Activated gamma-delta T cell treated with anti-CD3 and anti-CD28 coated beads, Interleukin-2, amount 50 U/mL, for 16 hours (primary cell): ENCODE results near the gene MPZL3.

Source experiments
- DNase-seq: peaks from one replicate; pipeline ENCODE4 v3.0.0-alpha.2; 2020; ENCODE audit warnings: low read depth

The MPZL3 gene

GRCh38 chr11:118251858-118252652, at the start of gene MPZL3:
TSS of gene MPZL3 (minus strand) at chr11:118252365. CDS start at chr11:118252294, 71 bp downstream.
- peak; percentile 75 for DNase-seq

DNA sequence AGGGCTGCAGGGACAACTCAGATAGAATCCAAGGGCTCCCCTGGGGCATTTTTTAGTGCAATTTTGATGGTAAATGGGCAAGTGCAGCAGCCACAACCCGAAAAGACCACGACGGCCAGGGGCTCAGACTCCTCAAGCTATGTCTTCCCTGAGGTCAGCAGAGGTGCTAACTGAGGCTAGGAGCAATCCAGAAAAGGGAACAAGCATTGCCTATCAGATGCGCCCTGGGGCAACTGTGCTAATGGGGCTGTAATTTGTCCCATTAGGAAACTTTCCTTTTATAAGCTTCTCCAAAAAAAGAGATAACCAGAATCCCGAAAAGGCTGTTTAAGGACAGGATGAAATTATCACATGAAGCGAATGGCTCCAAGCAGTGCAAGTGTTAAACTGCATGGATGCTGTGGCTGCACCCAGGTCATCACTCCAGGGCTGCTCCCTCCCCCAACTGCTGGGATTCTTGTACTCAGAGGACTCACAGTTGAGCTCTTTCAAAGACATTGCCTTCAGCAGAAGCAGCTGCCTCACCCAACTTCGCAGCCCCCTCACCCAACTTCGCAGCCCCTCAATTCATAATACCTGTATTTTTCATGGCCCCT, 49.5 kb upstream of the MPZL3 start:
- DNase-seq, result no peak

- no peak for DNase-seq
These were observed 43.8 kb upstream of the MPZL3 start for GRCh38 chr11:118295815-118296454.

DNA sequence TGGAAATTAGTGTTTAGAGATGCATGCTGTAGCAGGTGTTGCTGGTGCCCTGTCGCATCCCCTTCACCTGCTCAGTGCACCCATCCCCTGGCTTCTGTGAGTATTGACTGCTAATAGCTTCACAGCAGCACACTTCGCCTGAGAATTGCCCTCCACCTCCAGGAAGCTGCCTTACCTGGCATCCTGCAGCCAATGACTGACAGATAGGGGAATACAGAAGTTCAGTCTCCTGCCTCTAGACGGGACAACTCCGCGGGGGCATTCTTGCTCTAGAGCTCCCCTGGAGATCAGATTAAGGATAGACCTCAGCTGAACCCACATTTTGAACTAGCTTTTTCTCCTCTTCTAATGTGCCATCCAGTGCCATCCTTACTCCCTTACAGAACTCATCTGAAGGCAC, 43.0 kb upstream of the MPZL3 start:
- no peak for DNase-seq

DNA sequence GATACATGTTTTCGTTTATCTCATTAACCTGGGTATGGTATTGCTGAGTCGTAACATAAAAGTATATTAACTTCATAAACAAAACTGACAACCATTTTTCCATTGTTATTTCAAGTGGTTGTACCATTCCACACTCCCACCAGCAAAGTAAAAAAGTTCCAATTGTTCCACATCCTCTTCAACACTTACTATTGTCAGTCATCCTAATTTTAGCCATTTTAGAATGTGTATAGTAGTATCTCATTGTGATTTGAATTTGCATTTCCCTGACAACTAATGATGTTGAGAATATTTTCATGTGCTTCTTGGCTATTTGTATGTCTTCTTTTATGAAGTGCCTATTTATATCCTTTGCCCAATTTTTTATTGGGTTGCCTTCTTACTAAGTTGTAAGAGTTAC, 41.9 kb upstream of the MPZL3 start:
- DNase-seq, result no peak

GRCh38 chr11:118291477-118292135, 39.4 kb upstream of the MPZL3 start:
- DNase-seq, result no peak

DNA sequence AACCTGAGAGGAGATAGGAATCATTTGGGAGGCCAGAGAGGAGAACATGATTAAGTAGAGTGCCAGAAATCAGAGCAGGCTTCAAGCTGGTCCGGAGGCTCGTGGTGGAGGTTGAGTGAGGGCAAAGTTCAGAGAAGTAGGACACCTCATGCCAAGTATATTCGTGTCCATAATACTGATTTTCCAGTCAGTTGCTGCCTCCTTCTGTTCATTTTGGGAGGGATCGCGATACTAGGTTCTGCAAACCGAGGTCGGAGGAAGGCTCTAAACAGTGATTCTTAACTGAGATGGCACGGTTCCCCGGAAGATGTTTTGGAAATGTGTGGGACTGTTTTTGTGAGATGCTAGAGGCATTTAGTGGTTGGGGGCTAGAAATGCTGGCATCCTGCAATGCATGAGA, 38.8 kb upstream of the MPZL3 start:
- peak; percentile 8 for DNase-seq

- DNase-seq, result no peak
These were observed 37.2 kb upstream of the MPZL3 start for GRCh38 chr11:118289401-118289800.

DNA sequence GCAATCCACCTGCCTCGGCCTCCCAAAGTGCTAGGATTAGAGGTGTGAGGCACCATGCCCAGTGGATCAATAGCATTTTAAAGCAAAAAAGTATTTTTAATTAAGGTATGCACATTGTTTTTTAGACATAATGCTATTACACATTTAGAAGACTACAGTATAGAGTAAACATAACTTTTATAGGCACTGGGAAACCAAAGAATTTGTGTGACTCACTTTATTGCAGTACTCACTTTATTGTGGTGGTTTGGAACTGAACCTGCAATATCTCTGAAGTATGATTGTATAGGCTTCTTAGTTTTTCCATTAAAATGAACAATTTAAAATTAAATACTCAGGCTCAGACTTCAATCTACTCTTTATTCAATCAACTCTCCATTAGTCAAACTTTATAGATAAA, 34.8 kb upstream of the MPZL3 start:
- no peak for DNase-seq

GRCh38 chr11:118286545-118286944, 34.4 kb upstream of the MPZL3 start:
- no peak for DNase-seq

DNA sequence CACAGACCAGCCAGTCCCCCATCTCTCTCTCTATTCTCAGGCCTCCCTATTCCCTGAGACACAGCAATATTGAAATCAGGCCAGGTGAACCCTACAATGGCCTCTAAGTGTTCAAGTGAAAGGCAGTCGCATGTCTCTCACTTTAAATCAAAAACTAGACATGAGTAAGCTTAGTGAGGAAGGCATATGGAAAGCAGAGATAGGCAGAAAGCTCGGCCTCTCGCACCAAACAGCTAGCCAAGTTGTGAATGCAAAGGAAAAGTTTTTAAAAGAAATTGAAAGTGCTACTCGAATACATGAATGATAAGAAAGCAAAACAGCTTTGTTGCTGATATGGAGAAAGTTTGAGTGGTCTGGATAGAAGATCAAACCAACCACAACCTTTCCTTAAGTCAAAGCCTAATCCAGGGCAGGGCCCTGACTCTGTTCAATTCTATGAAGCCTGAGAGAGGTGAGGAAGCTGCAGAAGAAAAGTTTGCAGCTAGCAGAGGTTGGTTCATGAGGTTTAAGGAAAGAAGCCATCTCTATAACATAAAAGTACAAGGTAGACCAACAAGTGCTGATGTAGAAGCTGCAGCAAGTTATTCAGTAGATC, 31.7 kb upstream of the MPZL3 start:
- DNase-seq, result no peak

- no peak for DNase-seq
These were observed 31.0 kb upstream of the MPZL3 start for GRCh38 chr11:118283037-118283636.

- no peak for DNase-seq
These were observed 30.4 kb upstream of the MPZL3 start for GRCh38 chr11:118282606-118283005.

- no peak for DNase-seq
These were observed 29.1 kb upstream of the MPZL3 start for GRCh38 chr11:118281284-118281683.

- DNase-seq, result no peak
These were observed 25.1 kb upstream of the MPZL3 start for GRCh38 chr11:118277312-118277711.

- no peak for DNase-seq
These were observed 24.3 kb upstream of the MPZL3 start for GRCh38 chr11:118276422-118276821.

GRCh38 chr11:118275176-118275575, 23.0 kb upstream of the MPZL3 start:
- DNase-seq, result no peak

DNA sequence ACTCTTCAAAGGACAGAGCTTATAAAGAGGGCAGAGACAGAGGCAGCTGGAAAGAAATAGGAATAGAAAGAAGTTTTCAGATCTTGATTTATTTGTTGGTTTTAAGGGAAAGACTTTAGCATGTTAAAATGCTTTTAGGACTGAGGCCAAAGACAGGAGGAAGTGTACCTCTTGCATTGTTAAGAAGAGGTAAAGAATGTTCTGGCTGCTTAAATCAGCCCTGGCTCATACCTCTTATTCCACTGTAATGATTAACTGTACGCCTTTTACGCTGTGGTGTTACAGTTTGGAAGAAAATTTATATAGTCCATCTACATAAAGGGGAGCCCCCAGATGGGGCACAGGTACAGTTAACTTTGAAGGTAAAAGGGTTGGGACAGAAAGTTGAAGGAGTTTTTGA, 22.0 kb upstream of the MPZL3 start:
- no peak for DNase-seq

- no peak for DNase-seq
These were observed 19.8 kb upstream of the MPZL3 start for GRCh38 chr11:118272001-118272400.

GRCh38 chr11:118267486-118267885, 15.3 kb upstream of the MPZL3 start:
- DNase-seq, result no peak

DNA sequence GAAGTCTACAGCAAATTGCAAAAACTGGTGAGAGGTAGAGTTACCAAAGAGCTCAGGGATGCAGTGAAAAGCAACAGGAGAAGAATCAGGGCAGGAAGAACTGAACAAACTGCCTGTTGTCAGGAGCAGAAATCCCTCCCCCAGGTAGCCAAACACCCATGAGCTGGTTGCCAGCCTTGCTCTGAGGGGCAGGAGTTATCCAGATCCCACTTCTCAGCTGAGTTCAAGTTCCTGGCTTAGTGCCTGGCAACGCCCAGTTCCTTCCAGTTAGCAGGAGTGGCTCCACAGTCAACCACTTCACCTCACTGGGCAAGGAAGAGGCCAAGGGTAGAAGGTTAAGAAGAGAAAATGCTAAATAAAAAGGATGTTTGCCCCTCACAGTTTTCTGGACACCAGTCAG, 13.8 kb upstream of the MPZL3 start:
- DNase-seq, result no peak
